SK-N-MC (cell line): ENCODE measurements around the gene FBXL7.

ENCODE experiments used
- EZH2 ChIP-seq: fragments of 200-600 bp; sonication (generic); IDR thresholded peaks from one replicate; pipeline ENCODE4 v1.6.1; 2017; ENCODE audit warnings: antibody characterized with exemption
- POLR2AphosphoS5 ChIP-seq: IDR thresholded peaks from 2 replicates; pipeline ENCODE4 v1.6.1; 2012; ENCODE audit warnings: mild to moderate bottlenecking, low read depth, low read length, borderline replicate concordance

DNA sequence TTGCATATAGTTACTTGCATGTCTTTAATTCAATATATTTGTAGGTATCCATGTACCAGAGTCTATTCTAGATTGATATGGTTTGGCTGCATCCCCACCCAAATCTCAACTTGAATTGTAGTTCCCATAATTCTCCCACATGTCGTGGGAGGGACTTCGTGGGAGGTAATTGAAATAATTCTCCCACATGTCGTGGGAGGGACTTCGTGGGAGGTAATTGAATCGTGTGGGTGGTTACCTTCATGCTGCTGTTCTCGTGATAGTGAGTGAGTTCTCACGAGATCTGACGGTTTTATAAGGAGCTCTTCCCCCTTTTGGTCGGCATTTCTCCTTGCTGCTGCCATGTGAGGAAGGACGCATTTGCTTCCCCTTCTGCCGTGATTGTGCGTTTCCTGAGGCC is 16.5 kb downstream of the FBXL7 start:
- TF ChIP-seq POLR2AphosphoS5: no peak
- TF ChIP-seq EZH2: no peak
